ENCODE measurements around the gene NPBWR2.
A peak's percentile ranks its signal among the peaks of the same experiment; 100 is the strongest.

Gene NPBWR2

GRCh38 chr20:64076061-64076997, 31.0 kb downstream of the NPBWR2 start:
- DNase-seq (ENCODE audit: insufficient read length, low spot score) = no peak
- FAIRE-seq = peak; percentile 77

GRCh38 chr20:64075556-64075955, 31.8 kb downstream of the NPBWR2 start:
- no peak for FAIRE-seq
- DNase-seq (ENCODE audit: insufficient read length, low spot score) = no peak

GRCh38 chr20:64074963-64075362, 32.4 kb downstream of the NPBWR2 start:
- FAIRE-seq (peak; percentile 84), DNase-seq (ENCODE audit: insufficient read length, low spot score) (no peak)

DNA sequence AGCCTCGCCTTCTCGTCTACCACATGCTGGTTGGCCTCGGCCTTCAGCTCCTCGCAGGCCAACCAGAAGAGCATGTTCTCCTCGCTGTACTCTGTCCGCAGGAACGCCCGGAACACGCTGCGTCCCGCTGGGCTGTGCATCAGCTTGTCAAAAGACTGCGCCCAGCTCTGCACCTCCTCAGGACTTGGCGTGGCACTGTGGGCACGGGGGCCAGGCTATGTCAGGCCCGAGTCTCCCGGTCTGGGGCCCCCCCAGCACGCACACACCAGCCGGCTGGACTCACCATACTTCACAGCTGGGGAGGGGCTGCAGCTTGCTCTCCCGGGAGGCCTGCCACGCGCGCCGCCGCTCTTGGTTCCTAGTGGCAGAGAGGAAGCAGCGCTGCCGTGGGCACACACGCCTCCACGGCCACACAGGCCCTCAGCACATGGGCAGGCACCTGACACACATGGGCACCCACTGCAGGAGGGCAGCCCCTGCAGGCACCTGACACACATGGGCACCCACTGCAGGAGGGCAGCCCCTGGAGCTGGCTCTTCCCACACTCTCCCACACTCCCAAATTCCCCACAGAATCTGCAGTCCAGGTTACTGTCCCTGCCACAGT, 33.1 kb downstream of the NPBWR2 start:
- DNase-seq (ENCODE audit: insufficient read length, low spot score) (no peak), FAIRE-seq (peak; percentile 87)

DNA sequence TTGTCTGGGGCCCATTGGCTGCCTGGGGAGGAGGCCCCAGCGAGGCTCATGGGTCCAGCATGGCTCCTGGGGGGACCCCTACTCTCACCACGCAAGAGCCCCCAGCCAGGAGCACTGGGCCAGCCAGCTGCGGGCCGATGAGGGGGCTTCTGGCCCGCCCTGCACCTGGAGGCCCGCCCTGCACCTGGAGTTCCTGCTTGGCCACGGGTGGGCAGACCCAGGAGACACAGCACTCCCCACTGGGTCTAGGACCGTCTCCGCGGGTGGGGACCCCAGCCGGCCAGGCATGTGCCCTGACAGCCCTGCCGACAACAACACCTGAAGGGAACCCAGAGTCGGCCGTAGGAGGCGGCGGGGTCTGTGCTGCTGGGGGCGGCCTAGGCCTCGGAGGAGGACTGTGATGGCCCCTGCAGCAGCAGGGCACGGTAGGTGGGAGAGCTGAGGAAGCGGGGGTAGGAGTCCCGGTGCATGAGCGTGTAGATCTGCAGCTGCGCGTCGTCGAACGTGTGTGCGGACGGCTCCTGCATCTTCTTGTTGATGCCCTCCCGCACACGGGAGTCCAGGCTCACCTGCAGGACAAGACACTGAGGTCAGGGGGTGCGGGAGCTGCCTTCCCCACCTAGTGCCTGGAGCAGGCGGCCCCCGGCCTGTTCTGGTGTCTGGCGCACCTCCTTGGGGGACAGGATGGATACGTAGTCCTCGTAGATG, 33.7 kb downstream of the NPBWR2 start:
- DNase-seq (ENCODE audit: insufficient read length, low spot score) = no peak
- peak; percentile 75 for FAIRE-seq

- FAIRE-seq (no peak), DNase-seq (ENCODE audit: insufficient read length, low spot score) (no peak)
Observed at GRCh38 chr20:64072498-64073063, 34.8 kb downstream of the NPBWR2 start.

GRCh38 chr20:64071341-64072332, 35.7 kb downstream of the NPBWR2 start:
- no peak for DNase-seq (ENCODE audit: insufficient read length, low spot score)
- FAIRE-seq = peak; percentile 87

DNA sequence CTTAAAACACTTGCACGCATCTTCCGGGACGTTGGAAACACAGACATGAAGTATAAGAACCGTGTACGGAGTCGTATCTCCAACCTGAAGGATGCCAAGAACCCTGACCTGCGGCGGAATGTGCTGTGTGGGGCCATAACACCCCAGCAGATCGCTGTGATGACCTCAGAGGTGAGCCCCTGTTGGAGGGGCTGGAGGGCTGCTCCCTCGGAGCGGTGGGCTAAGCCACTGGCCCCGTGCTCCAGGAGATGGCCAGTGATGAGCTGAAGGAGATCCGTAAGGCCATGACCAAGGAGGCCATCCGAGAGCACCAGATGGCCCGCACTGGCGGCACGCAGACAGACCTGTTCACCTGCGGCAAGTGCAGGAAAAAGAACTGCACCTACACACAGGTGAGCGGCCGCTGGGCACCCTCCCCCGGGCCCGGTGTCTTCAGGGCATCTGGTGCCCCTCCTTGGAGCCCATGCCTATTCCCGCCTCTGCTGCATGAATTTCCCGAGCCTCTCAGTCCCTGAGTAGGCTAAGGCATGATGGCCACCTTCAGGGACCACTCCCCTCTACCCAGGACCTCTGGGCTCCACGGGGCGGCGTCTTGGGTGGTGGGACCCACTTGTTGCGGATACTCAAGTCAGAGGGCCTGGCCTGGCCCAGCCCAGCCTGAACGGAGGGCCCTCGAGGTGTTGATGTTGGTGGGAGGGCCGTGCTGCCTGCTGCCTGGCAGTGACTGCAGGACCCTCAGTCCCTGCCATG, 36.9 kb downstream of the NPBWR2 start:
- peak; percentile 48 for FAIRE-seq
- no peak for DNase-seq (ENCODE audit: insufficient read length, low spot score)

- peak; percentile 97 for FAIRE-seq
- DNase-seq (ENCODE audit: insufficient read length, low spot score) = peak; percentile 84
Observed at GRCh38 chr20:64069614-64070243, 37.6 kb downstream of the NPBWR2 start.

DNA sequence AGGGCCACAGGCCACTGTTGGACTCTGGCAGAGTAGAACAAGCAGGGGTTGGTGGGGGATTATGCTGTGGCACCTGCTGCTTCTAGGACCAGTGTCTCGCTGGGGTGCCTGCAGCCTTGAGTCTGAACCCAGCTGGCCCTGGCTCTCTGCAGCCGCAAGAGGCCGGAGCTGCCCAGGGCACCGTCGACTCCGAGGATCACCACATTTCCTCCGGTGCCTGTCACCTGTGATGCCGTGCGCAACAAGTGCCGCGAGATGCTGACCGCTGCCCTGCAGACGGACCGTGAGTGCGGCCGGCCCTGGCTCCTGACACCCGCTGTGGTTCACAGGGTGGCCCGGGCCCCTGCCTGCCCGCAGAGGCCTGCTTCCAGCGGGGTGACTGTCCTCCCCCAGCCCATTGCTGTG, 38.2 kb downstream of the NPBWR2 start:
- FAIRE-seq (no peak), DNase-seq (ENCODE audit: insufficient read length, low spot score) (no peak)

DNA sequence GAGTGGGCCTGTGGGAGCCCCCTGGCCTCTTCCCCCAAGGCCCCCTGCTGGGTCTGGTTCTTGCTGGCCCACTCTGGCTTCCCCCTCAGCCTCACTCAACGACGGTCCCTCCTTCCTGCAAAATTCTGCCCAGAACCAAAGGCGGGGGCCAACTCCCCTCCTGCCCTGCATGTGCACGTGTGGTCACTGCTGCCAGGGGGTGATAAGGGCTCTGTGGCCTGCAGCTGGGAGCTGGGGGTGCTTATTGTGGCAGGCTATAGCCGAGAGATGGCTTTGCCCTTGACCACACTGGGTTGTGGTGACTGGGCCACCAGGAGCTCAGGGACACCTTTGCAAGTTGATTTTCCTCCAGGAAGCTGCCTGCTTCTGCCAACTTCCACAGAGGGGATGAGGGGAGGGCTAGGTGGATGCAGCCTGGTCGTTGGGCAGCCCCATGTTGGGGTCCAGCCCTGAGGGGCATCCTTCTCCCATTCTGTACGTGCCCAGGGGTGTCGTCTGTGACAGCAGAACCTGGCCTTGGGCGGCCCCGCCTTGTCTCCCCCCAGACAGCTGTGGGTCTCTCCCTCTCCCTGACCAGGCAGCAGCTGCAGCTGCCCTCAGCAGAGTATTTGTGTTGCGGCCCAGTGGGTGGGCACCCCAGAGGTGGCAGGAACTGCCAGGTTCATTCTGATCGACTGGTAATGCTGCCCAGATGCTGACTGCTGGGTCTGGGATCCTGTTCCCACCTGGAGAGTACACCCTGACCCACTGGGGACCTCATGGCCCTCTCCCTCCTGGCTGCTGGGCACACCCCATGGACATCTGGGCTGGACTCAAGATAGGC, 38.8 kb downstream of the NPBWR2 start:
- DNase-seq (ENCODE audit: insufficient read length, low spot score) (no peak), FAIRE-seq (peak; percentile 4)

DNA sequence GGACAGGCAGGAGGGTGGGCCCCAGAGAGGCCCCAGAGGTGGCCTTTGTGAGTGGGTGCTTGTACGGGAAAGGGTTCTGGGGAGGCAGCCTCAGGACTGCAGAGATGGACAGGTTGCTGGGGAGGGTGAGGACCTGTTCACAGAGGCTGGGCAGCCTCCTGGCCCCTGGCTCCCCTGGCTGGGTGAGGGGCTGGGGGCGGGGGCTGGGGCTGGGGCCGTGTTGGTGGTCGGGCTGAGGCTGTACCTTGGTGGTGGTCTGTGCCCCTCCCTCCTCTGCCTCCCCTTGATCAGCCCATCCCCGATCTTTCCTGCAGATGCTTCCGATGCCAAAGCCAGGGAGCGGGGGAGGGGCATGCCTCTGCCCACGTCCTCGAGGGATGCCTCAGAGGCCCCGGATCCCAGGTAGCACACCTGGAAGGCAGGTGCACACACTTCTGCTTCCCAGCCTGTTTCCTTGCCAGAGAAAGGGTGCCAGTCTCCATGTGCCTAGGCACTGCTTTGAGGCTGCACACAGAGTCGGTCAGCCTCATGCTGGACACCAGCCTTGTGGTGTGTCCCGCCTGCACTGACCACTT, 39.5 kb downstream of the NPBWR2 start:
- FAIRE-seq = peak; percentile 16
- DNase-seq (ENCODE audit: insufficient read length, low spot score) = no peak

DNA sequence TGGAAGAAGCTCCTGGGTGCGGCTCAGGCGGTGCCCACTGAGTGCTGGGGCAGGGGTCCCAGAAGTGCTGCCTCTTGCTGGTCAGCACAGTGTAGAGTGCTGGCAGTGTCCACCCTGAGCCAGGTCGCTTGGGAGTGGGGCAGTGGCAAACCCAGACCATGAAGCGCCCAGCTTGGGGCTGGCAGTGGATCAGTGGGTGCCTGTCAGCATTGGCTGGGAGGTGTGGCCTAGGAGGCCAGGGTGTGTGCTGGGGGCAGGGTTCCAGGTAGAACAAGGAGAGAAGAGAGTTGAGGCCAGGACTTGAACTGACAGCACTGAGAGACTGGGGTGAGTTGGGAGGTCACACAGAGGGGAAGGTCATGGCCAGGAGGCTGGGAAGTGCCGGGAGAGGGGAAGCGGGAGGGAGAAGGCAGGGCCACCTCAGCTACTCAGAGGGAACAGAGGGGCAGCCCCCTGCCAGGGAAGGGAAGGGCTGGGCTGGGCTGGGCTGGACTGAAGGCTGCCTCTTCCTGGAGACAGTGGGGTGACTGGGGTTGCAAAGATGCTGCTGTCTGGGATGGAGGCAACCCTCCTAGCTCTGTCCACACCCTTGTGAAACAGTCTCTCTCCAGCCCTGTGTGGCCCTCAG, 40.2 kb downstream of the NPBWR2 start:
- DNase-seq (ENCODE audit: insufficient read length, low spot score) (no peak), FAIRE-seq (peak; percentile 26)

GRCh38 chr20:64065974-64066343, 41.4 kb downstream of the NPBWR2 start:
- FAIRE-seq (peak; percentile 96), DNase-seq (ENCODE audit: insufficient read length, low spot score) (peak; percentile 96)

GRCh38 chr20:64065062-64065973, 42.0 kb downstream of the NPBWR2 start:
- FAIRE-seq = peak; percentile 84
- DNase-seq (ENCODE audit: insufficient read length, low spot score) = no peak

GRCh38 chr20:64064145-64064698, 43.1 kb downstream of the NPBWR2 start:
- FAIRE-seq (peak; percentile 16), DNase-seq (ENCODE audit: insufficient read length, low spot score) (peak; percentile 84)
